DMS153 treated with DMSO at 0.1 percent for 48 hours (cell line): ENCODE measurements around the gene ID3.
"Not testable (repeated sequence)": the region's sequence is repeated elsewhere in the genome, so short reads cannot be mapped to it uniquely, and the experiment has no call there.

Experiments
- DNase-seq: peaks from one replicate; lab custom pipeline; 2025; ENCODE audit not compliant: unreplicated experiment; lab: John Stamatoyannopoulos, UW

The ID3 gene

DNA sequence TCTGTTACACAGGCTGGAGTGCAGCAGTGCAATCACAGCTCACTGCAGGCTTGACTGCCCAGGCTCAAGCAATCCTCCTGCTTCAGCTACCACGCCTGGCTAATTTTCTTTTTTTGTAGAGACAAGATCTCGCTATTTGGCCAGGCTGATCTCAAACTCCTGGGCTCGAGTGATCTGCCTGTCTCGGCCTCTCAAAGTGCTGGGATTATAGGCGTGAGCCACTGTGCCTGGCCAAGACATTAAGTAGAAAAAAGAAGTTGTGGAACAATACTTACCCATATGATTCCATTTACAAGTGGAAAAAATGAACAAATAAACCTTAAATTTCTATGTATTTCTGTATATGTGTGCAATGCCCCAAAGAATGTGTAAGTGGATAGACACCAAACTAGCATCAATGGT lies 30.3 kb upstream of the ID3 start:
- no peak for DNase-seq

DNA sequence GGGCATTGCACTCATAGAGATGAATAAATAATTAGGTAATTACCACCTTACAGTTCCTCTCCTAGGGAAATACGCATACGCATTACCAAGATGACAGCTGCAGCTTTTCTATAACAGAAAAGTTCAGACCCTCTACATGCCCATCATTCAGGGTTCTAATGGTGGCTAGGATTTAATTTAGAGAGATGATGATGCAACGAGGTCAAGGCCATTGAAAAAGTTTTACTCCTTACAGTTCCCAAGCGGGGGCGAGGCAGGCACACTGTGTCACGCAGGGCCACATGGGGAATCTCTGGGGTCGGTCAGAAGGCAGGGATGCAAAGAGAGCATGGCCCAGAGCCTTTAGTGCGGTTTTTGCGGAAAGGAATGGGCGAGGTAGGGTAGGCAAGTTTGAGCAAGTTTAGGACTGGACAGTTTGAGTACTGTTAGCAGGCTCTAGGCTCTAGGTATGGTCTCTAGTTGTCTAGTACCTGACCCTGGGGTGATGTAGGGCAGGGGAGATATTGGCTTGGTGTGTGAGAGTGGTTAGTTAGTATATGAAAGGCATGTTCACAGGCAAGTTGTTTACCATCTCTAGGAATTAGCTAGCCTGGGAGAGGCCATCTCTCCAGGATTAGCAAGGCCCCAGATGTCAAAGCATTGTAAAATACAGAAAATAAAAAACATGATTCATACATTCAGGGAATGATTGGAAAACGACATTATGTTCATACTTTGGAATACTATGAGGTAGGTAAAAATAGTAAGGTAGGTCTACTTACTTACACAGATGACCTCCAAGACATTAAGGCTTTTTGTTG lies 29.6 kb upstream of the ID3 start:
- DNase-seq: no peak

DNA sequence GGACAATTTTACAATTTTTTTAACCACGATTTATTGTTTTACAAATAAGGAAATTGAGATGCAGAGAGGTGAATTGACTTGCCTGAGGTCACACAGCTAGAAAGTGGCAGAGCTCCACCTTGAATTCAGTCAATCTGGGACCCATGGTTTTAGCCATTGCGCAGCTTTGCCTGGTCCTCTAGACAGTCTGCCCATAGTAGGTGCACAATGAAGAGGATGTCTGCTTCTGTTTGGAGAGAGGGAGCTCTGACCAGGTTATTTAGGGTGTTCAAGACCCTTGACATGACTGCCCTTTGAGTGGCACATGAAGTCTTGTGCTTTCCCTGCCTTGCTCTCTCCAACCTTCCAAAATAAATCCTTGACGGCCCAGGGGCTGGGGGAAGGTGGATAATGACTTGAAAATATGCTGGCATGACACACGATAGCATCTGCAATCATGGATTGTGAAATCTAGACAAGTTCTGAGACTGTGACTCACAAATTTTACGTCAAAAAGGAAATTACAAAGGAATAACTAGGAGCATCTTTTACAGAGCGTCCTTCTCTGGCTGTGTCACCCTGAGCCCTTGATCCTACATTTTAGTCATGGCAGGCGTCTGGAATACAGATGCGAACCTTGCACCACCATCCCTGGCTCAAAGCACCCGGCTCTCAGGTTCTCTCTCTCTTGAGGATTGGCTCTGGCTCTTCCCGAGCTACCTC lies 26.2 kb upstream of the ID3 start:
- DNase-seq: no peak

DNA sequence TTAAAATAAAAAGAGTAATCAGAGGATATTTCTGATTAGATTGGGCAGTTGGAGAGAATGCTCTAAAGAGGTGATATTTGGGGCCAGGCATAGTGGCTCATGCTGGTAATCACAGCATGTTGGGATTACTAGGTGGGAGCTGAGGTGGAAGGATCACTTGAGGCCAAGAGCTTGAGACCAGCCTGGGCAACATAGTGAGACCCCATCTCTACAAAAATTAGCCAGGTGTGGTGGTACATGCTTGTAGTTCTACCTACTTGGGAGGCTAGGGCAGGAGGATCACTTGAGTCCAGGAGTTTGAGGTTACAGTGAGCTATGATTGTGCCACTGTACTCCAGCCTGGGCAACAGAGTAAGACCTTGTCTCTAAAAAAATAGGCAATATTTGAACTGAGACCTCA lies 24.4 kb upstream of the ID3 start:
- DNase-seq: not testable (repeated sequence)

DNA sequence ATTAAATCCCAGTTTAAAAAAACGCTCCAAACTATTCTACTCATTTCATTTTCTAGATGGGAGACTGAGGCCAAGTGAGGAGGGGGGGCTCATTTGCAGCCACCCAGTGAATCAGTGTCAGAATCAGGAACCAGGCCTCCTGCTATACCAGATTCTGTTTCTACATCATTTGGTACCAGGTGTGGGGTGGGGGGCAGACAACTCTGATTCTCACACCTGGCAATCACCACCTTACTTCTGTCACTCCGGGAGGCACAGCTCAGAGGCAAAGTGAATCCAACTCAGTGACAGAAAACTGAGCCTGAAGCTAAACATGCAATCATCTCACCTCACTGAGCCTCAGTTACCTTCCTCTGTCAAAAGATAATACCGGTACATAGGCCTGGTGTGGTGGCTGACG lies 23.5 kb upstream of the ID3 start:
- no peak for DNase-seq

DNA sequence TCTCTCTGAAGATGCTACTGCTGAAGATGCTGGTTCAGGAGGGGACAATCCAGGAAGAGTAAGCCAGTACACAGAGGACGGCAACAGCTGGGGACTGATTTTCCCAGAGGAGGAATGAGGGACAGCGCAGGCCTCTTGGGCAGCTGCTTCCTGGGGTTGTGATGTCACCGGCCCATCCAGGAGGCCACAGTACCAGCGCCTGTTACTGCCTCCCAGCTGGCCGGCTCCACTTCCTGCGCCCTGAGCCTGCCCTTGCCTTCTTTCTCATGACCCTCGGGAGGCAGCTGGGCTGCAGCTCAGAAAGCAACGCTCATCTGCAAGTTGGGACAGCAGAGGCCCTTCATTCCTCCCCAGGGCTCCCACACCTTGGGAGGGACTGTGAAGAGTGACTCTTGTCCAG lies 21.9 kb upstream of the ID3 start:
- DNase-seq: no peak

DNA sequence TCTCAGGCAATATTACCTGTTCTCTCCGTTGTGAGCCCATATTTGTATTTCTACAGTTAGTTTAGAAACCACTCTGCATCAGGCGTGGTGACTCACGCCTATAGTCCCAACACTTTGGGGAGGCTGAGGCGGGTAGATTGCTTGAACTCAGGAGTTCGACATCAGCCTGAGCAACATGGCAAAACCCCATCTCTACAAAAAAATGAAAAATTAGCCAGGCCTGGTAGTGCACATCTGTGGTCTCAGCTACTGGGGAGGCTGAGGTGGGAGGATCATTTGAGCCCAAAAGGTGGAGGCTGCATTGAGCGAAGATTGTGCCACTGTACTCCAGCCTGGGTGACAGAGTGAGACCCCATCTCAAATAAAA lies 19.7 kb upstream of the ID3 start:
- DNase-seq: no peak

DNA sequence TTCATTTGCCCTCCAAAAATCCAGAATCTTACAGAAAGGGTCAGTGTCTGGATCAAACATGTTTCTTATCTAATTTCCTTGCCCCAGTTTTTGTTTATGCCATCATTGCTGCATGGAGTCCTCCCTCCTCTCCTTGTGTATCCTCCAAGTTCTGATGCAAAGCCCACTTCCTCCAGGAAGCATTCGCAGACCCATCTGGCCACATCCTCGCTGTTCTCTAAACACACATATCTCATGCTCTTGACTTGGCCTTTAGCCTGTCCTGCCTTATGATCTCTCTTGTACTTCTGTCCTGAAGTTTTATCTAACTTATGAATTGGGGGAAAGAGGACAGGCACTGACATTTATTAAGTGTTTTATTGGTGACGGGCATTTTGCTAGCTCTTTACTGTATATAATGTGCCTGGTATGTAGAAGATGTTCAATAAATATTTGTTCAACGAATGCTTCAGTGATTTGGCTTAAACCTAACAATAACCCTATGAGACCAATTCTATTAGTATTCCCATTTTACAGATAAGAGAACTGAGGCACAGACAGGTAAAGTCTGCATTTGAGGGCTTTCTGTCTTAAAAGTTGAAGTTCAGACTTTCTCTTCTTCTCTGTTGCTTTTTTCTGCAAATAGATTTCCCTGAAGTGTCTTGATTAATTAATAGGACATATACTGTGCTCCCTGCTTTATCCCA lies 19.2 kb upstream of the ID3 start:
- DNase-seq: no peak

DNA sequence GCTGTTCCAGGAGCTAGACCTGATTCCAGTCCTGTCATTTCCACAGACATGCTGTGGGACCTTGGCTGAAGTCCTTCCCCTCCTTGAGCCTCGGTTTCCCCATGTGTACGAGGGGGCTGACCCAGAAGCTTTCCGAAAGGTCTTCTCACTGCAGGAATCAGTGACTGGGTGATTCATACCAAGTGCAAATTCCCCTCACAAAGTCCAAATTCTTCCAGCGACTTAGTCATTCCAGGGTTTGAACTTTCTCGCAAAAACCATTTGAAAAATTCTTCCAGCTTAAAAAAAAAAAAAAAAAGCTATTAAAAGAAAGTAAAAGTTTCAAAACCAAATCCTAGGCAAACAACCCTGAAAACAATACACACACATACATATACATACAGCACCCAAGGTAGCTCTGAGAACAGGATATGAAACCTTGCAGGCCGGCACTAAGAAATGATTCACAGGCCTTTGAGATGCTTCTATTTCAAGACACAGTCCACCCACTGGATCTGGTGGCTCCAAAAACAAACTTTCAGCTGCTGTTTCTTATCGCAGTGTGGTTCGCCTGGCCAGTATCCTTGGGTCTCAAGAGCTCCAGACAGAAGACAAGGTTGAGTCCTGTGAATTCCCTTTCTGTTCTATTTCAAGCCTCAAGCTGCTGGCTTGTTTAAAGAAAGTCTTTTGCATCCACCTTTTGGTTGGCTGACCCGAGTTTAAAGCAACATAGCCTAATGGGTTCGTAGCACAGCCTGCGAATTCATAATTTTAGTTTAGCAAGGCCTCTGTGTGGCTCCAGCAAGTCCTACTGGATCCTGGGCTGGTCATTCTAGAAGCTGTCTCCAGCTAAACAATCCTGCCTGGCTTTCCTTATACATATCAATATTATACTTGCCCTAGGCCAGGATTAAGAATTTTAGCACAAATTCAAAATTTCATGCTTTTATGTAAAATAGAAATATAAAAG lies 18.0 kb upstream of the ID3 start:
- DNase-seq: no peak

DNA sequence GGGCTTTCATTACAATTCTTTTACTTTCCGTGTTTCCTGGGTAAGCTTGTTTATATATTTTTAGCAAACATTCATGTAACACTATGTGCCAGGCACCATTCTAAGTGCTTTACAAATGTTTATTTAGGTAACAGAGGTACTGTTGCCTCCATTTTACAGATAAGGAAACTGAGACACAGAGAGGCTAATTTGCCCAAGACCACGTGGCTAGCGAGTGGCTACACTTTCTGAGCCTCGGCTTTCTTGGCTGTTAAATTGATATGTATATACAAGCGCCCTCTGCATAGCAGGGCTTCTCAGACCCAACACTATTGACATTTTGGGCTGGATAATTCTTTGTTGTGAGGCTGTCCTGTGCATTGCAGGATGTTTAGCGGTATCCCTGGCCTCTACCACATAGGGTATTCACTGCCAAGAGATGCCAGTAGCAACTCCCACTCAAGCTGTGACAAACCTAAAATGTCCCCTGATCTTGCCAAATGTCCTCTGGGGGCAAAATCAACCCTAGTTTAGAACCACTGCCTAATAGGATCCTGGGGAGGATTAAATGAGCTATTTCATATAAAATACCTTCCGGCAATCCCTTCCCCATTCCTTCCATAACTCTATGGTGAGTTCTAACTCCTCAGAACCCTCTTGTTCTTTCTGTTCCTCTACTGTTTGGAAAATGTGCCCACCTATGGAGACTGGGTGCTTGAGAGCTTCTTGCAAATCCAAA lies 17.2 kb upstream of the ID3 start:
- no peak for DNase-seq

DNA sequence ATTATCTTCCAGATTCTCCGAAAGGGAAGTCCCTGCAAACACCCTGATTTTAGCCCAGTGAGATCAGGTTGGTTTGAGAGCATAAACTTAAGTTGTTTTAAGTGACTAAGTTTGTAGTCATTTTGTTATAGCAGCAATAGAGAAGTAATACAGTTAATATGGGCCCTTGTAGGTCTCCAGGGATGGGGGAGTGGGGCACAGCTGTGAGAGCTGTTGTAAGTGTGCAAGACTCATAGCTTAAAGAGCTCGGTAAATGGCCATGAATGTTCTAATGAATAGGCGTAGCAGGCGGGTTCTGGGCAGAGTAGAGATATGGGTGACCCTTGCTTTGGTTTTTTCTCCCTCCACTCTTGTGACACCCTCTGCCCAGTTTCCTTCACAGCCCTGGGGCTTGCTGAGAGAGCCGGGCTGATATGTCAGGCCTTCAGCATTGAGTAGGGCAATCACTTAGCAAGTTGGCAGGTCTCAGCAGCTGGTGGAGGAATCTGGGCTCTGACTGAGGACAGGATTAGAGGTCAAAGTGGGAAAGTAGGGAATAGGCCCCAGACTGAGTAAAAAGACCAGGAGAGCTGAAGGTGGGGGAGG lies 16.0 kb upstream of the ID3 start:
- no peak for DNase-seq

DNA sequence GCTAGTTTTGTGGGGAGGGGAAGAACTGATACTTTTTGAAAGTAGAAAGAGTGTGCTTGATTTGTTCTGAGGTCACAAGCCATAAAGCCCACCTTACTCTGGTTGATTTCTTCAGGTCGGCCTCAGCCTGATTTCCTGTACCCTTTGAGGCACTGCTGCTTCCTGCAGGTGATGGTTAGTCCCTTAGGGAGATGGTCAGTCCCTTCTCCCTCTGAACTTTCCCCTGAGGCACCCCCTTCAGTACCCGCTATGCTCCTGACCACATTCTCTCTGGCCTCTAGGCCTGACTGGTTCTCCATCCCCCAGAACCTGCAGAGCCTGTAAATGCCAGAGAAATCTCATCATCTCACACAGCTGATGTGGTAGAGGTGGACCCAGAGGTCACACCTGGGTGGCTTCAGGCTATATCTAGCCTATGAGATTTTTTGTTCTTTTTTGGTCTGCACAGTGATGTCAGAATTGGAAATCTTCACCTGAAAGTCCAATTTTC lies 15.0 kb upstream of the ID3 start:
- no peak for DNase-seq

DNA sequence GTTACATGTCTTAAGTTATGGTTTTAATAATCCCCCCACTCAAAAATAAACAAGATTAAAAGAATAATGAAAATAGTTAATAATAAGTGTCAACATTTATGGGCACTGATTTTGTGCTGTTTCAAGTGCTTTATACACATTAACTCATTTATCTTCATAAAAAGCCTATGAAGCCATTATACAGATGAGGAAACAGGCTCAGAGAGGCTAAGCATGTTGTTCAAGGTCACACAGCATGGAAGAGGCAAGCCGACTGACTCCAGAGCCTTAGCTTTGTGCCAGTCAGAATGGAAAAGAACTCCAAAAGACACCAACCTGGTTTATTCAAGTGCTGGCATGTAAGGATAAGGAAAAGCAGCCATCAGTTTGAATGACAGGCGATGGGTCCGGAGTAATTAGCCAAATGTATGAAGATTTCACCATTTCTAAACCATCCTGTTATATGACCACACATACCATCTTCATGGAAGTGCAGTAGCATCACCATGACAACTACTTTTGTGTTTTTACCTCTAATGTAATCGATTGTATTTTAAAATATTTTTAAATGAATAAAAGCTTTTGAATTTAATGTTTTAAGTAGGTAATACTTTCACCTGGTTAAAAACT lies 14.4 kb upstream of the ID3 start:
- DNase-seq: no peak

DNA sequence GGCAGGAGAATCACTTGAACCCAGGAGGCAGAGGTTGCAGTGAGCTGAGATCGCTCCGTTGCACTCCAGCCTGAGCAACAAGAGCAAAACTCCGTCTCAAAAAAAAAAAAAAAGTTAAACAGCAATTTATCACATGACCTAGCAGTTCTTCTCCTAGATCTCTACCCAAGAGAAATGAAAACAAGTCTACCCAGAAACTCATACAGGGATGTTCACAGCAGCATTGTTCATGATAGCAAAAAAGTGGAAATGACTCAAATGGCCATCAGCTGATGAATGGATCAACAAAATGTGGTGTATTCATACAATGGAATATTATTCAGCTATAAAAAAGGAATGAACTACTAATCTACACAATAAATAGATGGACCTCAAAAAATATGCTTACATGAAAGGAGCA lies 12.2 kb upstream of the ID3 start:
- no peak for DNase-seq

DNA sequence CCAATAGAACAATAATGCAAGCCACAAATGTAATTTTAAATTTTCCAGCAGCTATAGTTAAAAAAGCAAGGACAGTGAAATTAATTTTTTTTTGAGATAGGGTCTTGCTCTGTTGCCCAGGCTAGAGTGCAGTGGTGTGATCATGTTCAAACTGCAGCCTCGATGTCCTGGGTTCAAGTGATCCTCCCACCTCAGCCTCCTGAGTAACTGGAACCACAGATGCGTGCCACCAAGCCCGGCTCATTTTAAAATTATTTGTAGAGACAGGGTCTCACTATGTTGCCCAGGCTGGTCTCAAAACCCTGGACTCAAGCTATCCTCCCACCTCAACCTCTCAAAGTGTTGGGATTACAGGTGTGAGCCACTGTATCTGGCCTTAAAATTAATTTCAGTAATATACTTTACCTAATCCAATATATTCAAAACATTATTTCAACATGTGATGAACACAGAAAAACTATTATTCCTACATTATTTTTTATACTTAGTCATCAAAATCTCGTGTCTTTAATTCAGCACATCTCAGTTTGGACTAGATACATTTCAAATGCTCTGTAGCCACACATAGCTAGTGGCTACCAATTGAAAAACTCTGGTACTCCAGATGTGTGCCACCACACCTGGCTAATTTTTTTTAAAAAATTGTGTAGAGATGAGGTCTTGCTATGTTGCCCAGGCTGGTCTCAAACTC lies 10.8 kb upstream of the ID3 start:
- no peak for DNase-seq

DNA sequence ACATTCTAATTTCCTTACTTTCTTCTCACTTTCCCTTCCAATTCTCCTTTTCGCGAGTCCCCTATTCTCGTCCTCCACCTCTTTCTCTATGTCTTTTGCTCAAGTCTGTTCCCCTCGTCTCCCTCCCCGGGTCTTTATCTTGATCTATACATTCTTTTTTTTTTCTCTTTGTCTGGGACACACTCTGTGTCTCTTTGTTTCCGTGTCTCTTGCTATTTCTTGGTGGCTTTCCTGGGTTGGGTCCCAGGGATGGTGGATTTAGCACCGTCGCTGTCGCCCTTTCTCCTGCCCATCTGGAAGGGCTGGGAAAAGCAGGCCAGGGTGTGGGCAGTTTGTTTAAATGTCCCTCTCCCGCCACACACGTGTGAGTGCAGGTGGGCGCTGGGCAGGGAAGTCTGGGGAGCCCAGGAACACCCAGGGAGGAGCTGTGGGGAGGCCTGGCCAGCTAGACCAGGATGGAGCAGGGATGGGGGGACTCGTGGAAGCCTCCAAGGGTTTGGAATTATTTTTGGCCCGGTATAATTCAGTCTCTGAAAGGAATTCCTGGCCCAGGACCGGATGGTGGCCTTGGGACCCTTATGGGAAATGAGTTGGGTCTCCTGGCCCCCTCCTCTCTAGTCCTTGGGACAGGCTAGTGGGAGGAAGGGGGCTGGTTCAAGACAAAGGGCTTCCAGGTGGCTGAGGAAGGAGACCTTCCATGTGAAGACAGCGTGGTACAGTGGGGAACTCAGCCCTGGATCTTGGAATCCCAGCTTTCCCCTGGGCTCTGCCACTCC lies 9.5 kb upstream of the ID3 start:
- no peak for DNase-seq

DNA sequence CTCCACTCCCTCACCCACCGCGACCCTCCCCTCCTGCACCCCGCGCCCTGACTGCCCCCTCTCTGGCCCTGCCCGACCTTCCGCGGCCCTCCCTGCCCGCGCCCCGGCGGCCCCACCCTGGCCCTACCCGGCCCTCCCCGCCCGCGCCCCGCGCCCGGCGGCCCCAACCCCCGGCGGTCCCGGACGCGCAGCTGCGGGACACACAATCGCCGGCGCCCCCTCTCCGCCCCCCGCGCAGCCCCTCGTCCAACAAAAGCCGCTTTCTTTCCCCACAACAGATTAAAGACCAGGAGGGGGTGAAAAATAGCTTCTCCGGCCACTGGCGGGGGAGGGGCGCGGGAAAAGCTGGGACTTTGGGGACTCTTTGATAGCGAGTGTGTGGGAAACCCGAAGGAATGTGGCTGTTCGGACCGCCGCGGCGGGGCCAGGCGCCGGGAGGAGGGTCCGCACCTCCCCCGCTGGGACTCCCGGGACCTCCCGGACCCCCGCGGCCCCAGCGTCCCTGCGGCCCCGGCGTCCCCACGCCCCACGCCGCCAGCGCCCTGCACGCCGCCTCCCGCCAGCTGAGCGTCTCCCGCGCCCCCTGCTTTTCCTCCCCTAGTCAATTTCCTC lies 8.8 kb upstream of the ID3 start:
- no peak for DNase-seq

DNA sequence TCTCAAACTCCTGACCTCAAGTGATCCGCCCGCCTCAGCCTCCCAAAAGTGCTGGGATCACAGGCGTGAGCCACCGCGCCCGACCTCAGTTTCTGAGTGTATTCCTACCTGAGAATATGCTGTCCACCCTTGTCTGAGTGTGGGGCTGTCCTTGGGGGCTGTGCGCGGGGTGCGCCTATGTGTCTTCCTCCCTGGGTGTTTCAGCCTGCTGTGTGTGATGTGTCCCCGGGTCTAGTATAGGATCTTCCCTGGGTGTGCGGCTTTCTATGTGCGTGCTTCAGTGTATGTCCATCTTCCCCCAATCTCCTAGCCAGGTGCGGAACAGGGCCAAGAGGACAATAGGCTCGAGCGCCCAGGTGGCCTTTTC lies 8.3 kb upstream of the ID3 start:
- no peak for DNase-seq
